Kidney epithelial cell (primary cell): ENCODE data around the gene PIBF1. TPM values are rescaled to one million over a fixed set of nuclear protein-coding genes. Genes with fewer than 3 reads are reported as not detected.

Experiments
- DNase-seq: peaks from one replicate; pipeline ENCODE4 v3.0.0-alpha.2; 2010; ENCODE audit warnings: low read depth
- H3K27me3 ChIP-seq: 2 replicates; pipeline ENCODE4 v1.6.0; 2011; ENCODE audit warnings: low read length; ENCODE audit not compliant: control insufficient read depth, insufficient read depth
- H3K36me3 ChIP-seq: 2 replicates; pipeline ENCODE4 v1.5.1; 2011; ENCODE audit warnings: low read length; ENCODE audit not compliant: control insufficient read depth, insufficient read depth
- H3K4me3 ChIP-seq: 2 replicates; pipeline ENCODE4 v1.5.1; 2011; ENCODE audit warnings: low read depth, mild to moderate bottlenecking, control low read depth, low read length
- CTCF ChIP-seq: IDR thresholded peaks from 2 replicates; pipeline ENCODE4 v1.5.1; 2011; ENCODE audit warnings: mild to moderate bottlenecking, moderate library complexity, low read length, control low read depth, inconsistent platforms; ENCODE audit not compliant: insufficient read depth, poor library complexity, severe bottlenecking
- total RNA-seq: library from RNA; depleted of rRNA; stranded (reverse); fragments of >200 nt; gene quantifications from 2 replicates; pipeline ENCODE4 v1.2.3, GENCODE V29; 2015

Gene PIBF1
- total RNA-seq, 1 donor from 2014 or later: 17.0 TPM

- TF ChIP-seq CTCF: no peak
- no peaks in the 10 kb centered on the region for H3K27me3 ChIP-seq
- H3K4me3 ChIP-seq: no peak overlapping the region
- DNase-seq: no peak
- H3K36me3 ChIP-seq: no peaks in the 10 kb centered on the region
Measured at GRCh38 chr13:72852207-72852606, 70.3 kb downstream of the PIBF1 start.

- no peak for DNase-seq
- no peak for TF ChIP-seq CTCF
- Histone ChIP-seq H3K27me3 (no peaks in the 10 kb centered on the region), H3K36me3 (no peaks in the 10 kb centered on the region), H3K4me3 (no peak overlapping the region)
Measured at GRCh38 chr13:72853000-72853399, 71.1 kb downstream of the PIBF1 start.

- H3K27me3 ChIP-seq: no peaks in the 10 kb centered on the region
- H3K36me3 ChIP-seq: no peaks in the 10 kb centered on the region
- TF ChIP-seq CTCF: no peak
- DNase-seq: no peak
- H3K4me3 ChIP-seq: no peak overlapping the region
Measured at GRCh38 chr13:72864142-72865011, 82.4 kb downstream of the PIBF1 start.

GRCh38 chr13:72868229-72868628, 86.3 kb downstream of the PIBF1 start:
- no peak for TF ChIP-seq CTCF
- no peaks in the 10 kb centered on the region for H3K27me3 ChIP-seq
- DNase-seq: no peak
- no peak overlapping the region for H3K4me3 ChIP-seq
- no peaks in the 10 kb centered on the region for H3K36me3 ChIP-seq

- Histone ChIP-seq H3K27me3 (no peaks in the 10 kb centered on the region), H3K36me3 (no peaks in the 10 kb centered on the region), H3K4me3 (no peak overlapping the region)
- DNase-seq: no peak
- no peak for TF ChIP-seq CTCF
Measured at GRCh38 chr13:72875233-72875632, 93.3 kb downstream of the PIBF1 start.

- DNase-seq: no peak
- TF ChIP-seq CTCF: no peak
- Histone ChIP-seq H3K4me3 (no peak overlapping the region), H3K36me3 (no peaks in the 10 kb centered on the region), H3K27me3 (no peaks in the 10 kb centered on the region)
Measured at GRCh38 chr13:72884101-72884500, 102.2 kb downstream of the PIBF1 start.
